GM19468 (cell line): ENCODE results near the gene IGFL4.

Experiments
- ATAC-seq: cut with Tn5 transposase; IDR thresholded peaks from one replicate; pipeline ENCODE4 v1.9.1; 2021; ENCODE audit warnings: mild to moderate bottlenecking, moderate library complexity, moderate number of reproducible peaks; ENCODE audit not compliant: unreplicated experiment; ENCODE audit errors: extremely low read depth

IGFL4 gene

GRCh38 chr19:45998834-45999233 lies 42.0 kb downstream of the IGFL4 start:
- no peak for ATAC-seq

DNA sequence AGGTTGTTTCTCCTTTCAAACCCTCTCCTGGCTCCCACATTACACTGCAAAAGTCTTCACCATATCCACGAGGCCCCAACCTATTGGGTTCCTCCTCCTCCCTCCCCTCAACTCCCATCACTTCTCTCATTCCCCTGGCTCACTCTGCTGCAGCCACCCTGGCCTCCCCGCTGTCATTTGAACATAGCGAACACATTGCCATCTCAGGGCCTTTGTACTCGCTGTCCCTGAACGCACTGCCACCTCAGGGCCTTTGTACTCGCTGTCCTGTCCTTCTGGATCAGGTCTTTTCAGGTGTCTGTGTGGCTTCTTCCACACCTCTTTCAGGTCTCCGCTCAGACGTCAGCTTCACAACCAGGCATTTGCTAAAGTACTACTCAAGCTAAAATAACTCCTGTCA lies 43.9 kb downstream of the IGFL4 start:
- no peak for ATAC-seq

DNA sequence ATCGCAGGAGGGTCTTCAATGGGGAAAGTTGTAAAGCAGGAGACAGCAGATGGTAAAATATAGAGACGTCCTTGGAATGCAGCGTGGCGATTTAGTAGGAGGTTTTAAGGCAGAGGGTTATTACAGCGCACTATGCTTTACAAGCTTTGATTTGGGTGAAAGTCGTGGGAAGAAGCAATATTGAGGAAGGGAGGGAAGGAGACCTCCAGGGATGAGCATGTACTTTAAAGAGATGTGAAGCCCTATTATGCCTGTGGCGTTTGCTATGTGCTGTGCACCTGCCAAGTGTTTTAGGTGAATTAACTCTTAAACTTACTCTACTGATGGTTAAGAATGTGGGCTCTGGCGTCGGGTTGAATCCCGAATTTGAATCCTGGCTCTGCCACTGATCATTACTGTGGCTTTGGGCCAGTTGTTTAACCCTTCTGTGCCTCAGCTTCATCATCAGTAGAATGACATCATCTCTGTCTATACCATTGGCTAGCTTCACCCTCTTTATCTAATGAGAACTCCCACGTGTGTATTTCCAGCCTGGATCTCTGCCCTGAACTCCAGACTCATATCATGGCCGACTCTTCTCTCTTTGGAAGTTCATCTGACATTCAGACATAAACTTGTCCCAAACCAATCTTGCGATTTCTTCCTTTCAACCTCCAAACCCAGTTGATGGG lies 45.0 kb downstream of the IGFL4 start:
- ATAC-seq = no peak

DNA sequence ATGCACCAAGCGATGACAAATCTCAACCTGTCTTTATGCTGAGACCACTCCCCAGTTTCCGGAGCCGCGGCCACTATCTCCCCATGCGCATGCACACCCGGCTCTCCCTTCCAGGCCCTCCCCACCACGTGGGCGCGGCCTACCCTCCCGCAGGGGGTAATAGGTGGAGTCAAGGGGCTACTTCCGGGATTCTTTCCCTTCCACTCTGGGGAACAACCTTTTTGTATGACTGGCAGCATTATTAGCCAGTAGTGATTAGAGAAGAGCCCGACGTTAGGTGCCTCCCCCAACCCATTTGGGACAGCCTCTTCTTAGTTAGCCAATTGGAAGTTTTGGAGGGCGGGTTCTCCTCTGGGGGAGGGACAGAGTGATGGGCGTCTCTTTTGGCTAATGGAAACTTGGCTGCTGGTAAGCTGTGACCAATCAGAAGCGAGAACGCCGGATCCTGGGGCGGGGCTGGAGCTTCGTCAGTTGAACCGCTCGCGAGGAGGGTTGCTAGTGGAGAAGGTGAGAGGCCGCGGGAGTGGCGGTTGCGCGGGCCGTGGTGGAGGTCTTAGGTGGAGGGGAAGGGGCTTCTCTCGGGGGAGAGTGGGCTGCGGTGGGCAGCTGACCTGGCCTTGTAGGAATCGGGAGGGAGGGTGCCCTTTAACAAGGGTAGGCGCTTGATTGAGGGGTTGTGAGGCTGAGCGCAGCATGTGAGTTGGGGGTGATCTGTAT lies 45.6 kb downstream of the IGFL4 start, which contains the start of gene CCDC61:
Gene CCDC61 (plus strand): TSS at position 470 of the 717 bp plus-strand sequence. CDS start 7,552 bp downstream, outside the sequence.
- peak; percentile 88 for ATAC-seq

DNA sequence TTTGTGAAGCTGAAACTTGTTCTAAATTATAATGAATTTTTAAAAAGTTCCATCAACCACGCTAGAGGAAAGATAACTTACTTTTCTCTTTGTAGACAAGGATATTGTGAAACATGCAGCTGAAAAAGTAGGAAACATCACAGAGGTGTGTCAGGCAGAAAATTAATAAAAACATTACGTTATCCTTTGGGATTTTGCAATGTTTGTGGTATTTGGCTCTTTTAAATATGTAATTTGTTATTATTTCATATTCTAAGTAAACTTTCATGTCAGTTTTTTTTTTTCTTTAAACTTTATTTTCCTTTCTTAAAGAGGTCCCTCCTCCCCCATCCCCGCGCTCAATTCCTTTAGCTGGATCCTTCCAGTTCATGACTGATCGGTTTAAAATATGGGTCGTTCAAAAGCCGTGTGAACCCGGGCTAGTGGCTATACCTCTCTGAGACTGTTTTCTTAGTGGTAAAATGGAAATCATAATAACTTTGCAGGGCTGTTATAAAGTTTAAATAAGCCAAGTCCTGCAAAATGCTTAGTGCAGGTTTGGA lies 46.3 kb downstream of the IGFL4 start:
- no peak for ATAC-seq

DNA sequence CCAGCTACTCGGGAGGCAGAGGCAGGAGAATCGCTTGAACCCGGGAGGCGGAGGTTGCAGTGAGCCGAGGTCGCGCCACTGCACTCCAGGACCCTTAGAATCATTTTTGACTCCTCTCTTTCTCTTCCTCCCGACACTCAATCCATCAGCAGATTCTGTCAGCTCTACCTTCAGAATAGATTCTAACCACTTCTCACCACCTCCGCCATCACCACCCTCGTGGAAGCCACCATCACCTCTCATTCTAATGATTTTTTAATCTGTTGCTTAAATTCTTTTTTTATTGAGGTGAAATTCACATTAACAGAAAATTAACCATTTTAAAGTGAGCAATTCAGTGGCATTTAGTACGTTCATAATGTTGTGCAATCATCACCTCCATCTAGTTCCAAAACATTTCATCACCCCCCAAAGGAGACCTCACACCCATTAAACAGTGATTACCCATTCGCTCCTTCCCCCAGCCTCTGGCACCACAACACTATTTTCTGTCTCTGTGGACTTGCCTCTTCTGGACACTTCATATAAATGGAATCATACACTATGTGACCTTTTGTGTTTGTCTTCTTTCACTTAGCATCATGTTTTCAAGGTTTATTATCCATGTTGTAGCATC lies 50.6 kb downstream of the IGFL4 start:
- ATAC-seq = no peak
